ENCODE measurements around the gene DOCK4.
A peak's percentile ranks its signal among the peaks of the same experiment; 100 is the strongest.

DOCK4 gene

GRCh38 chr7:112225006-112225405 lies 18.8 kb upstream of the DOCK4 start:
- no peak for DNase-seq
- in situ Hi-C loops (cut with MboI; ENCODE audit: low pct_unique_long_range_greater_than_20kb, low sequenced_read_pairs) = no loop called here

DNA sequence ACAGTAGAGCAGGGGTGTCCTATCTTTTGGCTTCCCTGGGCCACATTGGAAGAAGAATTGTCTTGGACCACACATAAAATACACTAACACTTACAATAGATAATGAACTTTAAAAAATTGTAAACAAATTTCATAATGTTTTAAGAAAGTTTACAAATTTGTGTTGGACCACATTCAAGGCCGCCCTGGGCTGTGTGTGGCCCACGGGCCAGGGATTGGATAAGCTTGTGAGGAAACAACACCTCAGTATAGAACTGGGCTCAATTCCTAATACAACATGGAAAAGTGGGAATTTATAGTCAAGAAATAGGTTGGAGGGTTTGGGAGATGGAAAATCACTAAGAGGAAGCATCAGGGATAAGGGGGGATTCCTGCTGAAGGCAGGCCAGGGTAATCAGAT lies 18.0 kb upstream of the DOCK4 start:
- no peak for DNase-seq
- in situ Hi-C loops (cut with MboI; ENCODE audit: low pct_unique_long_range_greater_than_20kb, low sequenced_read_pairs) = no loop called here

- in situ Hi-C loops (cut with MboI; ENCODE audit: low pct_unique_long_range_greater_than_20kb, low sequenced_read_pairs) = no loop called here
- no peak for DNase-seq
These were observed 17.1 kb upstream of the DOCK4 start for GRCh38 chr7:112223310-112223709.

DNA sequence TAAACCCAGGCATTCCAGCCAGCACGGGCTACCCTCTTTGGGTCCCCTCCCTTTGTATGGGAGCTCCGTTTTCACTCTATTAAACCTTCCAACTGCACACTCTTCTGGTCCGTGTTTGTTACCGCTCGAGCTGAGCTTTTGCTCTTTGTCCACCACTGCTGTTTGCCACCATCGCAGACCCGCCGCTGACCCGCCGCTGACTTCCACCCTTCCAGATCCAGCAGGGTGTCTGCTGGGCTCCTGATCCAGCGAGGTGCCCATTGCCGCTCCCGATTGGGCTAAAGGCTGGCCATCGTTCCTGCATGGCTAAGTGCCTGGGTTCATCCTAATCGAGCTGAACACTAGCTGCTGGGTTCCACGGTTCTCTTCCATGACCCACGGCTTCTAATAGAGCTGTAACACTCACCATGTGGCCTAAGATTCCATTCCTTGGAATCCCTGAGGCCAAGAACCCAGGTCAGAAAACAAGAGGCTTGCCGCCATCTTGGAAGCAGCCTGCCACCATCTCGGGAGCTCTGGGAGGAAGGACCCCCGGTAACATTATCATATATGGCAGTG lies 14.8 kb upstream of the DOCK4 start:
- DNase-seq = no peak
- in situ Hi-C loops (cut with MboI; ENCODE audit: low pct_unique_long_range_greater_than_20kb, low sequenced_read_pairs) = no loop called here

DNA sequence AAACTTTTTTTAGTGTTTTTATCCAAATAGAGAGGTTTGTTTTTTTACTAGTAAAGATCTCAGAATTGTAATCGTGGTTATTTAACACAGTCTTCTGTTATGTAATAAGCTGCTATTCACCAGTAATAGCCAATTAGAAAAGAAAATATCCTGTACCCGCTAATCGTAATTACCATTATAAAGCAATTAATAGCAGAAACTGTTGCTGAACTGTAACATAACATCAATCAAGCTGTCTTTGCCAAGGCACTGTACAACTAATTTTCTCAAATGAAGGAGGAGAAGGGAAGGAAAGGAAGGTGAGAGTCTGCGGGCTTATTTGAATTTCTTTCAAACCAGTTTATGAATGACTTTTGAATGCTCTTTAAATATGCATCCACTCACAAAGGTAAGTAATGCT lies 9.6 kb upstream of the DOCK4 start:
- in situ Hi-C loops (cut with MboI; ENCODE audit: low pct_unique_long_range_greater_than_20kb, low sequenced_read_pairs) = no loop called here
- DNase-seq = no peak

- DNase-seq = no peak
- in situ Hi-C loops (cut with MboI; ENCODE audit: low pct_unique_long_range_greater_than_20kb, low sequenced_read_pairs) = no loop called here
These were observed 8.7 kb upstream of the DOCK4 start for GRCh38 chr7:112214883-112215282.

GRCh38 chr7:112214268-112214667 lies 8.1 kb upstream of the DOCK4 start:
- in situ Hi-C loops (cut with MboI; ENCODE audit: low pct_unique_long_range_greater_than_20kb, low sequenced_read_pairs) = no loop called here
- no peak for DNase-seq

- no peak for DNase-seq
- in situ Hi-C loops (cut with MboI; ENCODE audit: low pct_unique_long_range_greater_than_20kb, low sequenced_read_pairs) = no loop called here
These were observed 7.5 kb upstream of the DOCK4 start for GRCh38 chr7:112213735-112214134.

GRCh38 chr7:112212571-112212970 lies 6.4 kb upstream of the DOCK4 start:
- DNase-seq = no peak
- in situ Hi-C loops (cut with MboI; ENCODE audit: low pct_unique_long_range_greater_than_20kb, low sequenced_read_pairs) = no loop called here

DNA sequence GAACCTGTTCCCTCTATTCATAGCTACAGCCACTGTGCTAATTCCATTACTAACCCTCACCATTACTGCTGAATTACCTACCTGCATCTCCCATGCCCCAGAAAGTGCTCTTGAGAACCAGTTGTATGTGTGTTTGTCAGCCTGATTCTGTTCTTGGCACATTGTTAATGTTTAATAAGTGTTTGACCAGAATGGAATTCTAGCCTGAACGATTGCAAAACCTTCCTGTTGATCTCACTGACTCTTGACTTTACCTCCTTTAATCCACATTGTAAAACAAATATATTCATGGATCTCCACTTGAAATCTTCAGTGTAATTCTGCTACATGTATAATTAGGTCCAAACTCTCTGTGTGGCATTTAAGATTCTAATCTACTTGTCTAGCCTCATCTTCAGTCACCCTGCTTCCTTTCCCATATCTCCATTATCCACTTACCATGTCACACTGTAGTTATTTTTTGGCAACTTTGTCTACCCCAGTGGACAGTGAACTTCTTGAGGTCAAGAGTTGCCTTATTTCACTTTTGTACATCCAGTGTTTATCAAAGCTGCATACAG lies 5.2 kb upstream of the DOCK4 start:
- in situ Hi-C loops (cut with MboI; ENCODE audit: low pct_unique_long_range_greater_than_20kb, low sequenced_read_pairs) = no loop called here
- DNase-seq = no peak

- DNase-seq = no peak
- in situ Hi-C loops (cut with MboI; ENCODE audit: low pct_unique_long_range_greater_than_20kb, low sequenced_read_pairs) = no loop called here
These were observed 1.6 kb upstream of the DOCK4 start for GRCh38 chr7:112207765-112208164.

GRCh38 chr7:112206991-112207592 lies 893 bp upstream of the DOCK4 start:
- in situ Hi-C loops (cut with MboI; ENCODE audit: low pct_unique_long_range_greater_than_20kb, low sequenced_read_pairs) = no loop called here
- DNase-seq = no peak

DNA sequence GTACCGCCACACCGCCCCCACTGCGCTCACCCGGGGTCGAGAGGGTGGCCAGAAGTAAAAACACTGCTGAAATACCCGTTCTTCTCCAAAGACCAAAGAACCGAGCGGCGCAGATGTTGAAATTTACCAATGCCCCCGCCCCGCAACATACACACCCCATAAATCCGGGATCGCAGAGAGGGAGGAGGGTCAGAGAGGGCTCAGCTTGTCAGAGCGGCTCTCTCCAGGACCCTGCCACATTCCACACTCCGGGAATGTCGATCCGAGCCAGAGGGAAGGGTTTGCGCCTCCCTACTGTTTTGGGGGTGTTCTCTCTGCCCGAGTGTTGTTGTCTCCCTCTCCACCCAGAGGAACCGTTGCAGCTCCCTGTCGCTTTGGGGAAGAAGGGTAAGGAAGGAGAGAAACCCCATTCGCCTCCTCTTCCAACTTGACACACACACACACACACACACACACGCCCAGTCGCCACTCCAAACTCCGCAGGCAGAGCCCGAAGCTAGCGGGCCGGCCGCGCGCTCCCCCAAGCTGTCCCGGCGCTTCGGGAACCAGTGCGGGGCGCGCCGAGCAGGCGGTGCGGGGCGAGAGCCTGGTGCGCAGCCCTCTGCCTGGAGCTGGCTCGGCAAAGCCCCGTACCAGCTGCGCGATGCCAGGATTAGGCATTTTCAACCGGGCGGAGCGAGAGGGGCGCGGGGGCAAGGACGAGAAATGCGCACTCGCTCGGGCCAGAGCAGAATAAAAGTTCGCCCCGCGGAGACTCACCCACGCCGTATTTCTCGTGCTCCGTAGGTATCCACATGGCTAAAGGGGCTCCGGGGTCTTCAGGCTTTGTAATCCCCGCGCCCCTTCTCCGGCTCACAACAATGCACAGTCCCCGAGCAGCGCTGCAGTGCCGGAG lies 609 bp downstream of the DOCK4 start:
- no peak for DNase-seq
- in situ Hi-C loops (cut with MboI; ENCODE audit: low pct_unique_long_range_greater_than_20kb, low sequenced_read_pairs) = no loop called here

DNA sequence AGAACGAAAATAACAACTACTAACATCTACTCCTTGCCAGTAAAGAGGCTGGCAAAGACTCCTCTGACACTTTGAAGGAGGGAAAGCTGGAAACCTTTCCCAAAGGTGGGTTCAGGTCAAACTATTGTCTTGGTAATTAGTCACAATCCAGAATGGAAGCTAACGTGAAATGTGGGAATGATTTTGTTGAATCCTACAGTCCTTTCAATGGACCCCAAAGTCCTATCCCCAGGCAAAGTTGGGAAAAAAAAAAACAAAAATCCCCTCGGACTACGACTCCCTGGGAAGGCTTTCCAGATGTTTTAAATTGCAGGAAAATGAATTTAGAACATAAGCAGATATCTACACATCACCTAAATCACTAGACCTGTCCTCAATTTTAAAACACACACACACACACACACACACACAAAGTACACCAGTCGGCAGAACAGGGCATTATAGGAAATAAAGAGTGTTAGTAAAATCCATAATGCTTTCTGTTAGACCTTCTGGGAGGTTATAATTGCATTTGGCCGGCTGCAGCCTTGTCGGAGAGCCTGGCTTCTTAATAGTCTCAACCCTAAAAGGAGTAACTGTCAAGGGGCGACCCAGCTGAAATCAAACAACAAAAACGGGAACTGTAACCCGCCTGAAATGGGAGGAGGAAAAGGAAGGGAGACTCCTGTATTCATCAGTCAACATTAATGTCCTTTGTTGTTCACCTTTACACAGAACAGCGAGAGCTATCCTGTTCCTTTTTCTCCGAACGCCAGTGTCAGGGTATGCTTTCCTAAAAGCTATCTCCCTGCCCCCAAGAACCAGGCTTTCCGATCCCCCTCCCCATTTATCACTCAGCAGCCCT lies 1.5 kb downstream of the DOCK4 start:
- DNase-seq = peak; percentile 49
- in situ Hi-C loops (cut with MboI; ENCODE audit: low pct_unique_long_range_greater_than_20kb, low sequenced_read_pairs) = no loop called here

GRCh38 chr7:112203365-112203739 lies 2.8 kb downstream of the DOCK4 start:
- in situ Hi-C loops (cut with MboI; ENCODE audit: low pct_unique_long_range_greater_than_20kb, low sequenced_read_pairs) = no loop called here
- DNase-seq = no peak

GRCh38 chr7:112202816-112203215 lies 3.4 kb downstream of the DOCK4 start:
- DNase-seq = peak; percentile 22
- in situ Hi-C loops (cut with MboI; ENCODE audit: low pct_unique_long_range_greater_than_20kb, low sequenced_read_pairs) = no loop called here

GRCh38 chr7:112201839-112202238 lies 4.4 kb downstream of the DOCK4 start:
- in situ Hi-C loops (cut with MboI; ENCODE audit: low pct_unique_long_range_greater_than_20kb, low sequenced_read_pairs) = no loop called here
- no peak for DNase-seq

DNA sequence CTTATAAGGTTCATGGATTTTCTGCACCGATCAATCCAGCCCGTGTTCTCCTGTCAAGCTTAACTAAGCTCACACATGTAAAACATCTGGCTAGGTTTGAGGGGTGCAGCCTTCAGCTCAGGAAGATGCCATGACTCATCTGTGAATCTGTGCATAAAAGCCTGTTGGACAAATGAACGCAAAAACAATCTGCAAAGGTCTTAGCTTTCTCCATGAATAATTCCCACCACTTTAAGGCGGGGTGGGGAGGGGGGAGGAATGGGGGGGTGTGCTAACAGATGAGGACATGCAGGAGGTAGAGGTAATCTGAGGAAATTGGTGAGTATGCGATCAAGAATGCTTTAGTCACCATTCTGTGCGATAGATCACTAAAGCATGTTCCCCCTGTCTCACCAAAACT lies 4.8 kb downstream of the DOCK4 start:
- in situ Hi-C loops (cut with MboI; ENCODE audit: low pct_unique_long_range_greater_than_20kb, low sequenced_read_pairs) = no loop called here
- DNase-seq = no peak

- no peak for DNase-seq
- in situ Hi-C loops (cut with MboI; ENCODE audit: low pct_unique_long_range_greater_than_20kb, low sequenced_read_pairs) = no loop called here
These were observed 6.5 kb downstream of the DOCK4 start for GRCh38 chr7:112199672-112200071.

Measured in KBM-7 (cell line).